ENCODE measurements around the gene FNDC3B.
"Not testable (repeated sequence)": the region's sequence is repeated elsewhere in the genome, so short reads cannot be mapped to it uniquely, and the experiment has no call there.

FNDC3B gene

DNA sequence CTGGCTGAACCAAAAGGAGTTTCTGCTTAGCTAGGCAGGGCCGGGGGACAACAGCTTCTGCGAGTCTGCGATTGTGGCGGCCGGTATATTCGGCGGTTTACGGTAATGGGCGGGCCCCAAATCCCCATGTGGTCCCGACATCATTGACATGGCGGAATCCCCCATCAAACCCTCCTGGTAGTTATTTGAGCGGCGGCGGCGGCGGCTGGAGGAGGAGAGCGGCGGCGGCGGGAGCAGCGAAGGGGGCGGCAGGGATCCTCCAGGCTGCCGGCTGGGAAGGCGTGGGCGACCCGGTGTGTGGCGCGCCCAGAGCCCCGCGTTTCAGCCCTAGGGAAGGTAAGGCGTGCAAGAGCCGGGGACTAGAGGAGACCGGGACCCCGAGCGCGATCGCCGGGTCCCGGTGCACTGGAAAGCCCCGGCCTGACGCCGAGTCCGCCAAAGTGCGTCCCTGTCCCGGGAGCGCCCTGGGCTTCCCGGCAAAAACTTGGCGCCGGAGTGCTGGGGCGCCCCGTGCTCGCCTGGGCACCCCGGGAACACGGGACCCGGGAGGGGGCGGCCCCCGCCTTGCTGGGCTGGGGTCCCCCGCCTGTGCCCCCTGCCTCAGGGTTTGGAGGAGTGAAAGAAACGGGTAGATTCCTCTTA lies at the start of gene FNDC3B:
Gene FNDC3B (plus strand): TSS at position 143 of the 642 bp plus-strand sequence. CDS start 72,902 bp downstream, outside the sequence.
- DNase-seq (ENCODE audit: low read depth): peak; percentile 85

DNA sequence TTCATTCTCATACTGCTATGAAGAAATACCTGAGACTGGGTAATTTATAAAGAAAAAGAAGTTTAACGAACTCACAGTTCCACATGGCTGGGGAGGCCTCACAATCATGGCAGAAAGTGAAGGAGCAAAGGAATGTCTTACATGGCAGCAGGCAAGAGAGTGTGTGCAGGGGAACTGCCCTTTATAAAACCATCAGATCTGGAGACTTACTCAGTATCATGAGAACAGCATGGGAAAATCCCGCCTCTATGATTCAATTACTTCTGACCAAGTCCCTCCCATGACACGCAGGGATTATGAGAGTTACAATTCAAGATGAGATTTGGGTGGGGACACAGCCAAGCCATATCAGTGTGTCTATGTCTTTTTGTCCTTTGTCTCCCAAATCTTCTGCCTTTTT lies 49.1 kb upstream of the FNDC3B start:
- not testable (repeated sequence) for DNase-seq (ENCODE audit: low read depth)

DNA sequence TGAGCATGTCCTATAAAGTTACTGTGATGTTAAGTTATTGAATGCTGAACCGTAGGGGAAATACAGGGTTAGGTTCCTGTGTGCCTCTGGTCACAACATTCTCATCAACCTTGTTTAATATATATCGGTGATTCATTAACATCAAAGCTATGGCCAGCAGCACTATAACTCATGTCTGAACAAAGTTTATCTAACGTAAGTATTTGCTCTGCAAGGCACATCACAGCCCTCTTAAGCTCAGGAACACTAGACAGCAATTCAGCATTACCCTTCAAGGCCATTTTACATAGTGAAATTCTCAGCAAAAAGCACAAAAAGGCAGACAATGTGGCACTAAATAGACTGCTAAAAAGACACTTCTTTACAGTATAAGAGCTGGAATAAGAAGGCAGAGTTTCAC lies 48.2 kb upstream of the FNDC3B start:
- no peak for DNase-seq (ENCODE audit: low read depth)

DNA sequence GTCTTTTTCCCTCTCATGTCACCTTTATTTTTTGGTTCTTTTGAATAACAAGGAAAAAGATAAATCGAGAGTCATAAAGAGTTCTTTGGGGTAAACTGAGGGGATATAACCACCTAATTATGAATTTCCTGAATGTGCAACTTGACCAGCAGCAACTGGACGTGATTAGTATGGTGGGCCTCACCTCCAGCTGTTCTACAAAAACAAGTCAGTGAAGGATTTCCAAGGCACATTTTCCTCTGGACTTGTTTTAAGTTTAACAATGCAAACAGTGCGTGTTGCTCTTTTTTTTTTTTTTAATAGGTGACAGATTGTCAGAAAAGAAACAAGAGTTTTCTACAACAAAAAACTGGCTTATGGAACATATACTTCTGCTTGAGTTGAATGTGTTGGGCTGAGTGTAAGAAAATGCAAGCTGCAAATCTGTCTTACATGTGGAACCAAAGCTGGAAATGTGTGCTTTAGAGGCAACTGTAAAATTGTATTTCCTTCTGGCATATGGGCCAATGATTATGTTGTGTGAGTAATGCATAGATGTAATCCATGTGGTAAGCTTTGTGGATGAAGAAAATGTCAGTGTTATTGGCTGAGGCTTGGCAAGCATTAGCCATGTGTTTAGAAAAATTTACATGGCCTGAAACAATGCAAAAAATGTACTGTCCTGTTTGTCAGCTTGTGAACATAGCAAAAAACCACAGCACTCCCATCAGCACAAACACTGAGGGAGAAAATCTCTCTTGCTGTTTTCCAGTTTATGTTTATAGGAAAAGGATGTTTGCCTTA lies 44.5 kb upstream of the FNDC3B start:
- DNase-seq (ENCODE audit: low read depth): no peak

GRCh38 chr3:171995486-171995885 lies 43.9 kb upstream of the FNDC3B start:
- DNase-seq (ENCODE audit: low read depth): no peak

DNA sequence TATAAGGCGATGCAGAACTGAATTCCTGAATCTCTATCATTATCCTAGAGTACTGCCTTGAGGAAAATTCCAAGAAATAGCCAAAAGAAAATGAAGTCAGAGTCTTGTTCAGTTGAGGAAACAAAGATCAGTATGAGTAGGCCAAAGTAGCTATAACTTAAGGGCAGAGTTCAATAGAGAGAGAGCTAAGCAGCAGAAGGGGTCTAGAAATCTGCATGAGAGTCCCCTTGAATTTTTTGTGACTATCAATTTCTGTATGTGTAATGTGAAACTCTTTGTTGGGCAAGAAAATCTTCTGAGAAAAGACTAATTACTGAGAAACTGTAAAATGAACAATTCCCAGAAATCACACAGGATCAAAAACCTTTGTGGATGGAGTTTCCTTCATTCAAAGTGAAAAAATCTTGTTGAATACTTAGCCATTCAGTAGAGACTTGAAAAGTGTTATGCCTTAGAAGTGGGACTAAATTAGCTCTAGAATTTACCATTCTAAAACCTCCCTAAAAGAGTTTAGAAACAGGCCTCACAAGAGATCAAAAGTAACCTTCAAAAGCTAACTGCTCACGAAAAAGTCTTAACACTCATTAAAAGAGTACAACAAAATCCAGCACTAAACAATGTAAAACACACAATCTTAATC lies 43.1 kb upstream of the FNDC3B start:
- no peak for DNase-seq (ENCODE audit: low read depth)

DNA sequence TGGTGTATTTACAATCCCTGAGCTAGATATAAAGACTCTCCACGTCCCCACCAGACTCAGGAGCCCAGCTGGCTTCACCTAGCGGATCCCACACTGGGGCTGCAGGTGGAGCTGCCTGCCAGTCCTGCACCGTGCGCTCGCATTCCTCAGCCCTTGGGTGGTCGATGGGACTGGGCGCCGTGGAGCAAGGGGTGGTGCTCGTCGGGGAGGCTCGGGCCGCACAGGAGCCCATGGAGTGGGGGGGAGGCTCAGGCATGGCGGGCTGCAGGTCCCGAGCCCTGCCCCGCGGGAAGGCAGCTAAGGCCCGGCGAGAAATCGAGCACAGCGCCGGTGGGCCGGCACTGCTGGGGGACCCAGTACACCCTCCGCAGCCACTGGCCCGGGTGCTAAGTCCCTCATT lies 40.6 kb upstream of the FNDC3B start:
- DNase-seq (ENCODE audit: low read depth): not testable (repeated sequence)

GRCh38 chr3:172001616-172002015 lies 37.8 kb upstream of the FNDC3B start:
- not testable (repeated sequence) for DNase-seq (ENCODE audit: low read depth)

GRCh38 chr3:172002512-172003078 lies 36.8 kb upstream of the FNDC3B start:
- no peak for DNase-seq (ENCODE audit: low read depth)

- DNase-seq (ENCODE audit: low read depth): no peak
Measured at GRCh38 chr3:172003146-172003545, 36.2 kb upstream of the FNDC3B start.

- no peak for DNase-seq (ENCODE audit: low read depth)
Measured at GRCh38 chr3:172007065-172007370, 32.4 kb upstream of the FNDC3B start.

DNA sequence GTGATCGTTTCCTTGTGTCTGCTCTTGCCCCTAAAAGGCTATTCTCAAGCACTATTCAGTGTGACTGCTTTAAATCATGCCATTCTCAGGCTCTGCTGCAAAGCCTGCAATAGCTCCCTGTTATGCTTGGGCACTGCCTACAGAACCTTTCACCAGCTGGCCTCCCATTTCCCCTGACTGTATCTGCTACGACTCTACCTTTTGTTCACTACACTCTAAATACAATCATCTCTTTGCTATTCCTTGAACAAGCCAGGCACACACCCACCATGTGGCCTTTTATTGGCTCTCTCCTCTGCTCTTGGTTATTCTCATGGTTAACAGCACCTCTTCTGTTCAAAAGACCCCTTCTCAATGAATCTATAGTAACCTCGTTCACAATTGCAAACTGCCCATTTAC lies 29.6 kb upstream of the FNDC3B start:
- DNase-seq (ENCODE audit: low read depth): no peak

GRCh38 chr3:172012775-172013174 lies 26.6 kb upstream of the FNDC3B start:
- DNase-seq (ENCODE audit: low read depth): no peak

DNA sequence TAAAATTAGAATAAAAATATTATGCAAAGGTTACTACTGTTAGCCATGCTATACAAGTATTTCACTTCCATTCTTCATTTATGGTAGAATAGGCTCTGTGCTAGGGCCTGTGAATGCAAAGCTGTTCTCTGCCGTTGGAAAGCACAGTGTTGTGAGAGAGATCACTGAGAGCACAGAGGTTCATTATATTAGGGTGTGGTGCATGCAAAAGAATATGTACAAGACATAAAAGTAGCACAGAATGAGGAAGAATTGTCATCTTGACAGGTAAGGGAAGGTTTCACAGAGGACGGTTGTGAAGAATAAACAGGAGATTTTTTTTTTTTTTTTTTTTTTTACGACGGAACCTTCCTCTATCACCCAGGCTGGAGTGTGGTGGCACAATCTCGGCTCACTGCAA lies 25.2 kb upstream of the FNDC3B start:
- no peak for DNase-seq (ENCODE audit: low read depth)

DNA sequence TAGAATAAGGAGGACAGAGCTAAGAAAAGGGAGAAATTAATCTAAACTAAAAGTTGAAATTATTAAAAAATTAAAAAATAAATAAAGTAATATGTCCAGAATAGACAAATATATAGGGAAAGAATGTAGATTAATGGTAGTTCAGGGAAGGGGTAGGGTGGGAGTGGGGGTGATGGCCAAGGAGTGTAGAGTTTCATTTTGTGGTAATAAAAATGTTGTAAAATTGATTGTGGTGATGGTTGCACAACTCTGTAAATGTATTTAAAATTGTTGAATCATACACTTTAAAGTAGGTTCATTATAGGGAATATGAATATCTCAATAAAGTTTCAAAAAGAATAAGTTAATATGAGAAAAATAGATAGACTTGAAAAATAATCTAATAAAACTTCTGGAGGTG lies 21.0 kb upstream of the FNDC3B start:
- no peak for DNase-seq (ENCODE audit: low read depth)

- no peak for DNase-seq (ENCODE audit: low read depth)
Measured at GRCh38 chr3:172020763-172021162, 18.6 kb upstream of the FNDC3B start.

GRCh38 chr3:172021164-172021563 lies 18.2 kb upstream of the FNDC3B start:
- DNase-seq (ENCODE audit: low read depth): no peak

DNA sequence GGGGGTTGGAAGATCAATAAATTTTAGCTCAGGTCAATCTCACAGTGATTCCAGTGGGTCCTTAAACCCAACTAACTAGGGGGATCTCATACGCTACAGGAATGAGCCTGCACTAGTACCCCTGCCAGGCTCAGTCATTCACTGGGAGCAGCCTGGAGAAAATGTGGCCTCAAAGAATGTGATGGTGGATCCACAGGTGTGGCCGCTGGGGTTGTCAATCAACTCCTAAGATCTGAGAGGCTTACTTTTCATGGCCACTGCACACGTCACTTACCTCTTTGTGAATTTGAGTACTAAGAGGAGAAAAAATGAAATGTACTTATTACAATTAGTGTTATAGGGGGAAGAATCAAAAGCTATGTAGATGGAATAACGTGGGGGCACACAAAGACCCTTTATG lies 17.5 kb upstream of the FNDC3B start:
- DNase-seq (ENCODE audit: low read depth): no peak

GRCh38 chr3:172023915-172024314 lies 15.5 kb upstream of the FNDC3B start:
- no peak for DNase-seq (ENCODE audit: low read depth)

DNA sequence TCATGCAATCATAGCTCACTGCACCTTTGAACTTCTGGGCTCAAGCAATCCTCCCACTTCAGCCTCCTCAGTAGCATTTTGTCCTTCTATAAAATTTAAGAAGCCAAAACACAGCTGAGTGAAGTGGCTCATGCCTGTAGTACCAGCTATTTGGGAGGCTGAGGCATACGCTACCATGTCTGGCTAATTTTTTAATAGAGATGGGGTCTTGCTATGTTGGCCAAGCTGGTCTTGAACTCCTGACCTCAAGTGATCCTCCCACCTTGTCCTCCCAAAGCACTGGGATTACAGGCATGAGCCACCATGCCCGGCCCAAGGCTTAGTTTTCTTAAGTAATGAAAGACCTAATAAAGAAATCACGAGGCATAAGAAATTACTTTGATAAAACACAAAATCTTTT lies 14.7 kb upstream of the FNDC3B start:
- DNase-seq (ENCODE audit: low read depth): no peak

DNA sequence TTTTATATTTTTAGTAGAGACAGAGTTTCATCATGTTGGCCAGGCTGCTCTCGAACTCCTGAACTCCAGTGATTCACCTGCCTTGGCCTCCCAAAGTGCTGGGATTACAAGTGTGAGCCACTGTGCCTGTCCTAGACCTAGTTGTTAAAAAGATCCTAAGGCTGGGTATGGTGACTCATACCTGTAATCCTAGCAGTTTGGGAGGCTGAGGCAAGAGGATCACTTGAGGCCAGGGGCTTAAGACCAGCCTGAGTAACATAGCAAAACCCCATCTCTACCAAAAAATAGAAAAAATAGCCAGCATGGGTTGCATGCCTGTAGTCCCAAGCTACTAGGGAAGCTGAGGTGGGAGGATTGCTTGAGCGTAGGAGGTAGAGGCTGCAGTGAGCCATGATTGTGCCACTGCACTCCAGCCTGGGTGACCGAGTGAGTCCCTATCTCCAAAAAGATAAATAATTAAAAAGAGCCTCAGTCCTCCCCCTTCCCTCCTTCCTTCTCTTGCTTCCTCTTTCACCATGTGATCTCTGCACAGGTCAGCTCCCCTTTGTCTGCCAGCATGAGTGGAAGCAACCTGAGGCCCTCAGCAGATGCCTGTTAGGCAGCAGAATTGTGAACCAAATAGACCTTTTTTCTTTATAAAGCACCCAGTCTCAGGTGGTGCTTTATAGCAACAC lies 9.8 kb upstream of the FNDC3B start:
- no peak for DNase-seq (ENCODE audit: low read depth)

DNA sequence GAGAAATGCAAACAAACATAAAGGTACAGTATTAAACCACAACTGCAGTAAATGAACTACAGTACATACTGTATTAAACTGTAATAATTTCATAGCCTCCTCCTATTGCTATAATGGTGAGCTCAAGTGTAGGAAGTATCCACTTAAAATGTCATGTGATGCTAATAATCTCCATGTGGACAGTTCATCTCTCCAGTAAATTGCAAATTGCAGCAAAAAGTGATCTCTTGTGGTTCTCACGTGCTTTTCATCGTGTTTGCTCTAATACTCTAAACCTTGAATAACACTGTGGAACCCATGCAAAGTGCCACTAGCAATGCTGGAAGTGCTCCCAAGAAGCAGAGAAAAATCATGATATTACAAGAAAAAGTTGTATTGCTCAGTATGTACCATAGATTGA lies 9.2 kb upstream of the FNDC3B start:
- no peak for DNase-seq (ENCODE audit: low read depth)

DNA sequence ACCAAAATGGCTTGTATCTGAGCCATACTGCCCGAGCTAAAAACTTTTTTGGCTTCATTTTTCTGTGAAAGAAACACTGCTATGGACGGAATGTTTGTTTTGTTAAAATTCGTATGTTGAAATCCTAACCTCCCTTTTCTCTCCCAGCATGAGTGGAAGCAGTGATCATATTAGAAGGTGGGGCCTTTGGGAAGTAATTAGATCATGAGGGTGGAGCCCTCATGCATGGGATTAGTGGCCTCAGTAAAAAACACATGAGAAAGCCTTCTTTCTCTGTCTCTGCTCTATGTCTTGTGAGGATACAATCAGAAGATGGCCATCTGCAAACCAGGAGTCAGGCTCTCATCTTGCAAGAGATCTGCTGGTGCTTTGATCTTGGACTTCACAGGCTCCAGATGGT lies 7.4 kb upstream of the FNDC3B start:
- no peak for DNase-seq (ENCODE audit: low read depth)

All from activated T-helper 9 cell treated with anti-CD3 and anti-CD28 coated beads, Interleukin-2, amount 50 U/mL, for 16 hours (primary cell).